ENCODE measurements around the gene LRP2.

DNA sequence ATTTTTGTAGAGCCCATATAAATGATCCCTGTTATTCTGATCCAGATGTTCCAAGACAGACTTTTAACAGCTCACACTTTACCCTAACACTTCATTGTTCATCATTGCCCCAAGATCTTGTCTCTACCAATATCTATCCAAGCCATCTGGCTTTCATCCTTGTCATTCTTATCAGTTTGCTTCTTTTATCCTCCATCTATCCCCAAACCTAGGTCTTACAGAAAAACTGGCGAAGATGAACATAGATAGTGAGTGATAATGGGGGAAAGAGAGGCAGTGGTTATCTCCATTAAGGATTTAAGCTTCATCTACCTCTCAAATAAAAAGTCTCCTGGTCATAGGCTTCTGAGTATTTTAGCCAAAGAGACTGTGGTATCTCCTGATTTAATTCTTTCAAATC is 203.5 kb downstream of the LRP2 start:
- TF ChIP-seq, protein P1, sequence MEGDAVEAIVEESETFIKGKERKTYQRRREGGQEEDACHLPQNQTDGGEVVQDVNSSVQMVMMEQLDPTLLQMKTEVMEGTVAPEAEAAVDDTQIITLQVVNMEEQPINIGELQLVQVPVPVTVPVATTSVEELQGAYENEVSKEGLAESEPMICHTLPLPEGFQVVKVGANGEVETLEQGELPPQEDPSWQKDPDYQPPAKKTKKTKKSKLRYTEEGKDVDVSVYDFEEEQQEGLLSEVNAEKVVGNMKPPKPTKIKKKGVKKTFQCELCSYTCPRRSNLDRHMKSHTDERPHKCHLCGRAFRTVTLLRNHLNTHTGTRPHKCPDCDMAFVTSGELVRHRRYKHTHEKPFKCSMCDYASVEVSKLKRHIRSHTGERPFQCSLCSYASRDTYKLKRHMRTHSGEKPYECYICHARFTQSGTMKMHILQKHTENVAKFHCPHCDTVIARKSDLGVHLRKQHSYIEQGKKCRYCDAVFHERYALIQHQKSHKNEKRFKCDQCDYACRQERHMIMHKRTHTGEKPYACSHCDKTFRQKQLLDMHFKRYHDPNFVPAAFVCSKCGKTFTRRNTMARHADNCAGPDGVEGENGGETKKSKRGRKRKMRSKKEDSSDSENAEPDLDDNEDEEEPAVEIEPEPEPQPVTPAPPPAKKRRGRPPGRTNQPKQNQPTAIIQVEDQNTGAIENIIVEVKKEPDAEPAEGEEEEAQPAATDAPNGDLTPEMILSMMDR (IDR thresholded peaks at IDR 0.05; ENCODE audit: low read depth, low read length, missing input control): no peak
- TF ChIP-seq RAD21 (IDR thresholded peaks at IDR 0.05) (no peak), TAF1 (conservative IDR thresholded peaks at IDR 0.05) (no peak), HNF4G (IDR thresholded peaks at IDR 0.05) (no peak), EGR1 (IDR thresholded peaks at IDR 0.05; ENCODE audit: low read depth in 2 of 2) (no peak), JUND (IDR thresholded peaks at IDR 0.05) (no peak), YY1 (IDR thresholded peaks at IDR 0.05) (no peak)
- TF ChIP-seq, protein P2, sequence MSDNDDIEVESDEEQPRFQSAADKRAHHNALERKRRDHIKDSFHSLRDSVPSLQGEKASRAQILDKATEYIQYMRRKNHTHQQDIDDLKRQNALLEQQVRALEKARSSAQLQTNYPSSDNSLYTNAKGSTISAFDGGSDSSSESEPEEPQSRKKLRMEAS (IDR thresholded peaks at IDR 0.05): no peak
- TF ChIP-seq, protein P3, sequence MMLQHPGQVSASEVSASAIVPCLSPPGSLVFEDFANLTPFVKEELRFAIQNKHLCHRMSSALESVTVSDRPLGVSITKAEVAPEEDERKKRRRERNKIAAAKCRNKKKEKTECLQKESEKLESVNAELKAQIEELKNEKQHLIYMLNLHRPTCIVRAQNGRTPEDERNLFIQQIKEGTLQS (IDR thresholded peaks at IDR 0.05): no peak

Data from liver (tissue), 3 donors.